SK-N-SH (cell line): ENCODE measurements around the gene PUSL1. TPM values are rescaled to one million over a fixed set of nuclear protein-coding genes. Genes with fewer than 3 reads are reported as not detected.

Experiments
- CTCF ChIA-PET: fragments of 300-600, 350-600 bp; formaldehyde crosslinking; extraction: SDS; loops from one replicate; lab custom pipeline; 2021; lab: Yijun Ruan, JAX
- POLR2A ChIA-PET: fragments of 350-600 bp; sonication (Branson Sonifier 250); formaldehyde crosslinking; extraction: SDS; loops from one replicate; lab custom pipeline; 2020; ENCODE audit warnings: antibody characterized with exemption, inconsistent platforms; lab: Yijun Ruan, JAX
- DNase-seq: peaks from one replicate; pipeline ENCODE4 v3.0.0; 2012
- H2AFZ ChIP-seq: fragments of 200-600 bp; sonication (generic); 2 replicates; pipeline ENCODE4 v1.8.1; 2016; ENCODE audit warnings: antibody characterized with exemption, mild to moderate bottlenecking, low read depth
- H3F3A ChIP-seq: fragments of 200-600 bp; sonication (generic); replicated peaks from 2 replicates; pipeline ENCODE3; 2016; ENCODE audit warnings: antibody characterized with exemption, mild to moderate bottlenecking; ENCODE audit not compliant: insufficient read depth
- H3K27ac ChIP-seq, 2 experiments: fragments of 200-500 bp in 1 of 2; fragments of 200-600 bp in 1 of 2; sonication (Bioruptor generic) in 1 of 2; sonication (generic), shearing (Covaris generic) in 1 of 2; 2 replicates each; pipeline versions ENCODE4 v1.5.1 to v1.6.1; 2014 to 2016; ENCODE audit warnings: low read depth in 2 of 2, inconsistent platforms in 1 of 2, low read length in 1 of 2, mild to moderate bottlenecking in 1 of 2, mixed read lengths in 1 of 2
- H3K27me3 ChIP-seq: fragments of 200-600 bp; sonication (generic), shearing (Covaris generic); 2 replicates; pipeline ENCODE4 v1.6.1; 2016; ENCODE audit warnings: mixed run types; ENCODE audit not compliant: insufficient read depth
- H3K36me3 ChIP-seq, 2 experiments: fragments of 200-500 bp in 1 of 2; fragments of 200-600 bp in 1 of 2; sonication (Bioruptor generic) in 1 of 2; sonication (generic) in 1 of 2; replicated peaks in 1 of 2; 2 replicates each; pipeline versions ENCODE3 to v1.5.1; 2014 to 2016; ENCODE audit warnings: low read length in 1 of 2, mild to moderate bottlenecking in 1 of 2; ENCODE audit not compliant: insufficient read depth in 2 of 2, control insufficient read depth in 1 of 2
- H3K4me1 ChIP-seq, 2 experiments: fragments of 200-500 bp in 1 of 2; fragments of 200-600 bp in 1 of 2; sonication (Bioruptor generic) in 1 of 2; sonication (generic), shearing (Covaris generic) in 1 of 2; 2 replicates each; pipeline versions ENCODE4 v1.5.1 to v1.6.1; 2014 to 2016; ENCODE audit warnings: low read depth in 1 of 2, low read length in 1 of 2, mixed run types in 1 of 2; ENCODE audit not compliant: insufficient read depth in 2 of 2, control insufficient read depth in 1 of 2
- H3K4me2 ChIP-seq: fragments of 200-600 bp; sonication (generic), shearing (Covaris generic); 2 replicates; pipeline ENCODE4 v1.6.1; 2017; ENCODE audit warnings: mixed run types
- H3K4me3 ChIP-seq, 2 experiments: fragments of 200-500 bp in 1 of 2; fragments of 200-600 bp in 1 of 2; sonication (Bioruptor generic) in 1 of 2; sonication (generic), shearing (Covaris generic) in 1 of 2; 2 replicates each; pipeline versions ENCODE4 v1.5.1 to v1.8.1; 2014 to 2016; ENCODE audit warnings: low read depth in 2 of 2, inconsistent platforms in 1 of 2, low read length in 1 of 2, mild to moderate bottlenecking in 1 of 2, mixed read lengths in 1 of 2, moderate library complexity in 1 of 2
- H3K79me2 ChIP-seq: fragments of 200-600 bp; sonication (generic); 2 replicates; pipeline ENCODE4 v1.8.1; 2017; ENCODE audit warnings: mild to moderate bottlenecking; ENCODE audit not compliant: insufficient read depth
- H3K9ac ChIP-seq: fragments of 200-600 bp; sonication (generic); 2 replicates; pipeline ENCODE4 v1.6.1; 2017; ENCODE audit warnings: mixed run types
- H3K9me2 ChIP-seq: fragments of 200-600 bp; sonication (generic); 2 replicates; pipeline ENCODE4 v1.6.1; 2017; ENCODE audit warnings: mixed run types
- H3K9me3 ChIP-seq: fragments of 200-600 bp; sonication (generic); 2 replicates; pipeline ENCODE4 v1.6.1; 2017; ENCODE audit warnings: mixed run types, mild to moderate bottlenecking, moderate library complexity
- H4K20me1 ChIP-seq: fragments of 200-600 bp; sonication (generic); 2 replicates; pipeline ENCODE4 v1.6.1; 2017; ENCODE audit warnings: mild to moderate bottlenecking, mixed run types; ENCODE audit not compliant: insufficient read depth
- CHD2 ChIP-seq: fragments of 150-350 bp; IDR thresholded peaks from 2 replicates; pipeline ENCODE4 v1.6.1; 2018; ENCODE audit warnings: low read length; ENCODE audit not compliant: partially characterized antibody
- ELF1 ChIP-seq: IDR thresholded peaks from 2 replicates; pipeline ENCODE4 v1.4.0; 2012
- EP300 ChIP-seq, 2 experiments: IDR thresholded peaks; 2 replicates each; pipeline versions ENCODE4 v1.4.0 to v1.6.1; 2012; ENCODE audit warnings: borderline replicate concordance in 1 of 2, low read depth in 1 of 2, low read length in 1 of 2
- EZH2phosphoT487 ChIP-seq: fragments of 200-600 bp; sonication (generic); IDR thresholded peaks from 2 replicates; pipeline ENCODE4 v1.6.1; 2017; ENCODE audit warnings: low read depth, mixed run types, mild to moderate bottlenecking, antibody characterized with exemption, moderate library complexity, borderline replicate concordance
- FOXM1 ChIP-seq: IDR thresholded peaks from 2 replicates; pipeline ENCODE4 v1.4.0; 2012; ENCODE audit warnings: low read depth, mild to moderate bottlenecking
- GABPA ChIP-seq: IDR thresholded peaks from 2 replicates; pipeline ENCODE4 v1.4.0; 2012; ENCODE audit warnings: low read depth, mild to moderate bottlenecking
- GATA2 ChIP-seq: sonication (generic); formaldehyde crosslinking; IDR thresholded peaks from 2 replicates; pipeline ENCODE4 v1.5.0; 2020; ENCODE audit warnings: mild to moderate bottlenecking, missing genetic modification reagents
- MEF2A ChIP-seq: IDR thresholded peaks from 2 replicates; pipeline ENCODE4 v1.4.0; 2012; ENCODE audit warnings: low read depth, borderline replicate concordance
- MXI1 ChIP-seq: IDR thresholded peaks from 2 replicates; pipeline ENCODE4 v1.6.1; 2012; ENCODE audit warnings: mild to moderate bottlenecking, low read depth, low read length, improper control_type of control experiment
- NFIC ChIP-seq: IDR thresholded peaks from 2 replicates; pipeline ENCODE4 v1.4.0; 2012; ENCODE audit warnings: borderline replicate concordance
- NRF1 ChIP-seq: IDR thresholded peaks from 2 replicates; pipeline ENCODE4 v1.6.1; 2012; ENCODE audit warnings: low read depth, mild to moderate bottlenecking, low read length
- RAD21 ChIP-seq: IDR thresholded peaks from 2 replicates; pipeline ENCODE4 v1.6.1; 2012; ENCODE audit warnings: mild to moderate bottlenecking, low read length
- RFX5 ChIP-seq: IDR thresholded peaks from 2 replicates; pipeline ENCODE4 v1.6.1; 2012; ENCODE audit warnings: mild to moderate bottlenecking, improper control_type of control experiment, low read length
- SMC3 ChIP-seq: IDR thresholded peaks from 2 replicates; pipeline ENCODE4 v1.6.1; 2012; ENCODE audit warnings: low read depth, low read length, improper control_type of control experiment
- TAF1 ChIP-seq: IDR thresholded peaks from 2 replicates; pipeline ENCODE4 v1.6.1; 2012; ENCODE audit warnings: low read depth, mild to moderate bottlenecking, low read length, moderate library complexity, borderline replicate concordance
- TEAD4 ChIP-seq: IDR thresholded peaks from 2 replicates; pipeline ENCODE4 v1.4.0; 2012; ENCODE audit warnings: mild to moderate bottlenecking, borderline replicate concordance; ENCODE audit not compliant: insufficient read depth
- WGBS: methylation state at CpG from one replicate; pipeline ENCODE4 v1.1.6; 2017; ENCODE audit warnings: low lambda C conversion rate; 5-methylcytosine and 5-hydroxymethylcytosine counted together
- polyA plus RNA-seq, 3 experiments: library from polyadenylated mRNA; depleted of rRNA; stranded (reverse); fragments of >200 nt; gene quantifications; 2 replicates each; pipeline ENCODE4 v1.2.3, GENCODE V29; 2012
- TF ChIP-seq, protein P1 (sequence below): IDR thresholded peaks from 2 replicates; pipeline ENCODE4; 2012
- TF ChIP-seq, protein P2 (sequence below): IDR thresholded peaks from 2 replicates; pipeline ENCODE4 v1.4.0; 2012; ENCODE audit warnings: low read depth
- TF ChIP-seq, protein P3 (sequence below): fragments of 150-350 bp; IDR thresholded peaks from 2 replicates; pipeline ENCODE4 v1.6.1; 2017; ENCODE audit warnings: antibody characterized with exemption, low read length, low read depth, borderline replicate concordance

PUSL1 gene
- polyA plus RNA-seq, 1 of the 3 experiments (the other 2 are of a cell fraction): 19.0 TPM

DNA sequence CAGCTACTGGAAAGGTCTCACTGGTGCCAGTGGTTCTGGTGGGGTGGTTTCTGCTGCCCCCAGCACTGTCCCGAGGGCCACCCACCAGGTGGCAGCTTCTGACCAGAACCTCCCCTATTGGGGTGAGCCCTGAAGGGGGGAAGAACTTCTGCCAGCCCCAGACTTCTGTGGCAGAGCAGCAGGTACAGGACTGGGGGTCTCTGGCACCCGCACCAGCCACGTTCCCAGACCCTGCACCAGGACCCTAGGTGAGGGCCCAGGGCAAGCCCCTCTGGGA is 1.6 kb downstream of the PUSL1 start:
- H3K9me3 ChIP-seq: no peaks in the 10 kb centered on the region
- CTCF ChIA-PET: interaction anchor here (1.1 to 1.4 kb wide), 3 partner anchors 9 to 38 kb away, joined by 3 to 7 read pairs (median 5); partner anchors contain the start of gene DVL1
- H3K27me3 ChIP-seq: no peaks in the 10 kb centered on the region
- H3F3A ChIP-seq: no peaks in the 10 kb centered on the region
- no peak overlapping the region for H3K4me3 ChIP-seq
- no peak overlapping the region; the same call in 1 of the 2 replicates for H3K4me2 ChIP-seq
- no peak overlapping the region for H2AFZ ChIP-seq
- H3K9me2 ChIP-seq: no peaks in the 10 kb centered on the region
- H3K9ac ChIP-seq: no peak overlapping the region
- TF ChIP-seq EP300 (IDR thresholded peaks at IDR 0.05; ENCODE audit: borderline replicate concordance in 1 of 2, low read depth in 1 of 2, low read length in 1 of 2): no peak
- TF ChIP-seq CHD2: no peak
- no peak for TF ChIP-seq GATA2
- no peak for TF ChIP-seq SMC3
- TF ChIP-seq TAF1: no peak
- no peak for TF ChIP-seq MEF2A
- TF ChIP-seq RFX5: no peak
- TF ChIP-seq GABPA: no peak
- no peak for TF ChIP-seq NFIC
- TF ChIP-seq TEAD4: no peak
- TF ChIP-seq MXI1: no peak
- TF ChIP-seq, protein P1, sequence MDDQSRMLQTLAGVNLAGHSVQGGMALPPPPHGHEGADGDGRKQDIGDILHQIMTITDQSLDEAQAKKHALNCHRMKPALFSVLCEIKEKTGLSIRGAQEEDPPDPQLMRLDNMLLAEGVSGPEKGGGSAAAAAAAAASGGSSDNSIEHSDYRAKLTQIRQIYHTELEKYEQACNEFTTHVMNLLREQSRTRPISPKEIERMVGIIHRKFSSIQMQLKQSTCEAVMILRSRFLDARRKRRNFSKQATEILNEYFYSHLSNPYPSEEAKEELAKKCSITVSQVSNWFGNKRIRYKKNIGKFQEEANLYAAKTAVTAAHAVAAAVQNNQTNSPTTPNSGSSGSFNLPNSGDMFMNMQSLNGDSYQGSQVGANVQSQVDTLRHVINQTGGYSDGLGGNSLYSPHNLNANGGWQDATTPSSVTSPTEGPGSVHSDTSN: no peak
- TF ChIP-seq ELF1: no peak
- TF ChIP-seq, protein P2, sequence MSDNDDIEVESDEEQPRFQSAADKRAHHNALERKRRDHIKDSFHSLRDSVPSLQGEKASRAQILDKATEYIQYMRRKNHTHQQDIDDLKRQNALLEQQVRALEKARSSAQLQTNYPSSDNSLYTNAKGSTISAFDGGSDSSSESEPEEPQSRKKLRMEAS: no peak
- no peak for TF ChIP-seq EZH2phosphoT487
- TF ChIP-seq, protein P3, sequence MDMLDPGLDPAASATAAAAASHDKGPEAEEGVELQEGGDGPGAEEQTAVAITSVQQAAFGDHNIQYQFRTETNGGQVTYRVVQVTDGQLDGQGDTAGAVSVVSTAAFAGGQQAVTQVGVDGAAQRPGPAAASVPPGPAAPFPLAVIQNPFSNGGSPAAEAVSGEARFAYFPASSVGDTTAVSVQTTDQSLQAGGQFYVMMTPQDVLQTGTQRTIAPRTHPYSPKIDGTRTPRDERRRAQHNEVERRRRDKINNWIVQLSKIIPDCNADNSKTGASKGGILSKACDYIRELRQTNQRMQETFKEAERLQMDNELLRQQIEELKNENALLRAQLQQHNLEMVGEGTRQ: no peak
- no peak for TF ChIP-seq FOXM1
- no peak for TF ChIP-seq RAD21
- TF ChIP-seq NRF1: no peak
- TF ChIP-seq, all 33 proteins: peak for 0
- no peak overlapping the region for H3K27ac ChIP-seq
- peaks cover 10 to 29% of the 10 kb centered on the region in 2 experiments; a peak in 2 of 4 replicates for H3K4me1 ChIP-seq
- peaks cover 15% of the 10 kb centered on the region; the same call in 1 of the 2 replicates for H4K20me1 ChIP-seq
- no CpG with 5 or more reads among the region's 3 CpGs for WGBS
- POLR2A ChIA-PET: interaction anchor here (1.2 kb wide), 1 partner anchor 15 kb away, joined by 3 read pairs; no protein-coding TSS in a partner anchor
- H3K36me3 ChIP-seq: peaks cover 0 to 49% of the 10 kb centered on the region in 2 experiments
- no peak for DNase-seq
- peaks cover 31% of the 10 kb centered on the region for H3K79me2 ChIP-seq
